ENCODE measurements around the gene MEIS3. TPM values are rescaled to one million over a fixed set of nuclear protein-coding genes. Genes with fewer than 3 reads are reported as not detected.
A peak's percentile ranks its signal among the peaks of the same experiment; 100 is the strongest.

MEIS3 gene
- total and polyA plus RNA-seq, 9 of the 15 experiments (the other 6 are each of a cell fraction or from before 2014, with no cell fraction given): 0.06 to 0.80 (median 0.25) TPM; not detected in 1

DNA sequence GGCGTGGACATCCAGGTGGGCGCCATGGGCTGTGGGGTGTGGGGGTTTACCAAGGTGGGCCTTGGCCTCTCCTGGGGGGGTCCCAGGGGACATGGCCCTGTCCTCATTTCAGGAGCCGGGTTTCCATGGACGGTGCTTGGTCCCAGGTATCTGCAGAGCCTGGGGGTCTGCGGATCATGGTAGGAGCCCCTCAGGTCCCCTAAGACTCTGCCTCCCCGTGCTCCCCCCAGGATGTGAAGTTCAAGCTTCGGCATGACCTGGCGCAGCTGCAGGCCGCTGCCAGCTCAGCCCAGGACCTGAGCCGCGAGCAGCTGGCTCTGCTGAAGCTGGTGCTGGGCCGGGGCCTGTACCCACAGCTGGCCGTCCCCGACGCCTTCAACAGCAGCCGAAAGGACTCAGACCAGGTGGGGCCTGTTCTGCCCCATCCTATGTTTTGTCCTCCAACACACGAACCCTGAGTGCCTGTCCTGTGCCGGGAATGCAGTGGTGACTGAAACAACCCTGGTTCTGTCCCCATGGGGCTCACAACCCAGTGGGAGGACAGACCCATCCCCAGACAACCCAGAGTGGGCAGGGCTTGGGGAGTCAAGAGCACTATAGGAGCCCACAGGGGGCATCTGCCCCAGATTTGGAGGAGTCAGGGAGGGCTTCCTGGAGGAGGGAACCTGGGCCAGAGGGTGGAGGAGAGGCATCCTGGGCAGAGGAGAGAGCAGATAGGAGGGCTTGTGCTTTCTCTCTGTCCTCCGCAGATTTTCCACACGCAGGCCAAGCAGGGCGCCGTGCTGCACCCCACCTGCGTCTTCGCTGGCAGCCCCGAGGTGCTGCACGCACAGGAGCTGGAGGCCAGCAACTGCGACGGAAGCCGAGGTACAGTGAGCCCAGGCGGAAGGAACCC is 43.4 kb downstream of the MEIS3 start:
- Histone ChIP-seq H3K36me3 (ENCODE audit: control insufficient read depth, insufficient read depth, low read length) (peaks cover 97% of the 10 kb centered on the region; the same call in 2 of the 3 replicates), H3K79me2 (ENCODE audit: control insufficient read depth, insufficient read depth, low read length) (no peaks in the 10 kb centered on the region), H3K9me3 (replicated peaks; ENCODE audit: control insufficient read depth, insufficient read depth, low read depth, low read length) (no peaks in the 10 kb centered on the region), H2AFZ (ENCODE audit: low read depth, low read length) (no peak overlapping the region), H4K20me1 (replicated peaks; ENCODE audit: control insufficient read depth, insufficient read depth, low read length) (no peaks in the 10 kb centered on the region), H3K9ac (ENCODE audit: insufficient read depth in 1 of 2, low read depth in 2 of 2, low read length in 2 of 2) (peak overlapping the region in 1 of 2 experiments; percentile 31; a peak in 1 of 4 replicates), H3K4me2 (ENCODE audit: insufficient read depth, low read length) (no peak overlapping the region), H3K4me1 (replicated peaks in 1 of 2; ENCODE audit: control insufficient read depth in 2 of 2, insufficient read depth in 2 of 2, low read length in 2 of 2) (peaks cover 0 to 26% of the 10 kb centered on the region in 2 experiments; a peak in 2 of 5 replicates), H3K4me3 (no peak overlapping the region), H3K9me1 (ENCODE audit: control insufficient read depth, insufficient read depth, low read length) (peaks cover 3% of the 10 kb centered on the region), H3K27ac (ENCODE audit: extremely low read depth, low read depth, low read length) (no peak overlapping the region), H3K27me3 (ENCODE audit: control insufficient read depth in 2 of 2, insufficient read depth in 2 of 2, low read length in 2 of 2) (no peaks in the 10 kb centered on the region)
- in situ Hi-C loops (cut with MboI): no loop called here
- ChIA-PET CTCF (ENCODE audit: low intra/inter-chr PET ratio) (no interaction called here), POLR2A (no interaction called here)
- TF ChIP-seq POLR2G (IDR thresholded peaks at IDR 0.05; ENCODE audit: low read depth, low read length) (peak; percentile 16), ZFP36 (IDR thresholded peaks at IDR 0.05; ENCODE audit: low read depth, low read length, partially characterized antibody) (peak; percentile 93), PHTF2 (CRISPR knock-in tag; IDR thresholded peaks at IDR 0.05) (no peak), ZNF449 (CRISPR knock-in tag; IDR thresholded peaks at IDR 0.05) (no peak)
- WGBS (ENCODE audit: insufficient coverage, low coverage, missing lambda C conversion rate): 98% methylated on average over 30 of the region's 30 CpGs
- no peak for FAIRE-seq
- ATAC-seq: no peak
- DNase-seq (ENCODE audit: extremely low read depth in 1 of 4, low spot score in 3 of 4): no peak
- BruUV-seq (replicated peaks): no TSS peak
- intact Hi-C loops (cut with micrococcal nuclease): no loop called here
